Erythroblast (primary cell): ENCODE results near the gene CTH.
"Not testable (repeated sequence)": the region's sequence is repeated elsewhere in the genome, so short reads cannot be mapped to it uniquely, and the experiment has no call there.

Experiments
- DNase-seq, 2 experiments: peaks; one replicate each; lab custom pipeline; 2025; lab: John Stamatoyannopoulos, UW
- GATA1 ChIP-seq: IDR thresholded peaks from 2 replicates; pipeline ENCODE4 v1.6.1; 2011; ENCODE audit warnings: low read depth, mild to moderate bottlenecking, control low read depth, low read length, moderate library complexity
- POLR2A ChIP-seq: IDR thresholded peaks from 2 replicates; pipeline ENCODE4 v1.6.1; 2011; ENCODE audit warnings: mild to moderate bottlenecking, low read length

Gene CTH

DNA sequence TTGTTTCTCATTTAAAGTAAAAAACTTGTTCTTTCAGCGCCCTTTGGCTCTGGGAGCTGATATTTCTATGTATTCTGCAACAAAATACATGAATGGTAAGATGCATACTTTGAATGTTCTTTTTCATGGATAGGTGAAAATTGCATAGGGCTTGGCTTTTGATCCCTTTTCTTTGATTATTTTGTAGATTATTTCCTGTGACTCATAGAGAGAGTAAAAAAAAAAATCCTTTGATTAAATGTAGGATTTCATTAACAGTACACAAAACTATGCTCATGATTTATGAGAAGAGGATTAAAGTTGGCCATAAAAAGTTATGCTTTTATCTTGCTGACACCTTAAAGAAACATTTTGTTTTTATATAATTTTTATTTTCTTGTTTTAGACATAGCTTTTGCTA lies 18.7 kb downstream of the CTH start:
- DNase-seq, result no peak
- TF ChIP-seq GATA1 (no peak), POLR2A (no peak)

DNA sequence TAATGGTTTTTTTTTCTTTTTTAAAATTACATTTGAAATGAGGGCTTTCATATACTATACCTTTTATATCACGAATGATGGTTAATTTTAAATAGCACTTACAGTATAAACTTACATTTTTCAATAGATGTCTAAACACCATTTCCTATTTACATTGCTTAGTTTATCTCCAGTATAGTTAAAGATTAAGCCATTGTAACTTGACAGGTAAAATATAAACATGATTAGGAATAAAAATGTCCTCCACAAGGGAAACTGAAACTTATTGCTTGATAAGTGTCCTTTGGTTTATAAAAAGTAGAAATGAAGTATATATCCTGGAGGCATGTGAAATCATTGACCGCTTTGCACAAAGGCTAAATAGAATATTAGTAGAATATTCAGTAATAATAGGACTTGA lies 20.2 kb downstream of the CTH start:
- DNase-seq, result no peak
- TF ChIP-seq POLR2A (no peak), GATA1 (no peak)

DNA sequence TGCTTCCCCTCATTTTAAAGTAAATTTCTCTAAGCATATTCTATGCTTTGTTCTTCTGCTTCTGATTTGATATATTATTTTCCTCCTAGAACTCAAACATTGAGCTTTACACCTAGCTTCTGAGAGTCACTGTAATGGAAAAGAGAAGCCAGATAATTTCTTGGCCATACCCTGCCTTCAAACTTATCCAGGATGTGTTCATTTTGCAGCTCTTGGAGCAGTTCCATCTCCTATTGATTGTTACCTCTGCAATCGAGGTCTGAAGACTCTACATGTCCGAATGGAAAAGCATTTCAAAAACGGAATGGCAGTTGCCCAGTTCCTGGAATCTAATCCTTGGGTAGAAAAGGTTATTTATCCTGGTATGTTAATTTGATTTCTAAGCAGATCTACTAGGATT lies 20.8 kb downstream of the CTH start:
- no peak for DNase-seq

DNA sequence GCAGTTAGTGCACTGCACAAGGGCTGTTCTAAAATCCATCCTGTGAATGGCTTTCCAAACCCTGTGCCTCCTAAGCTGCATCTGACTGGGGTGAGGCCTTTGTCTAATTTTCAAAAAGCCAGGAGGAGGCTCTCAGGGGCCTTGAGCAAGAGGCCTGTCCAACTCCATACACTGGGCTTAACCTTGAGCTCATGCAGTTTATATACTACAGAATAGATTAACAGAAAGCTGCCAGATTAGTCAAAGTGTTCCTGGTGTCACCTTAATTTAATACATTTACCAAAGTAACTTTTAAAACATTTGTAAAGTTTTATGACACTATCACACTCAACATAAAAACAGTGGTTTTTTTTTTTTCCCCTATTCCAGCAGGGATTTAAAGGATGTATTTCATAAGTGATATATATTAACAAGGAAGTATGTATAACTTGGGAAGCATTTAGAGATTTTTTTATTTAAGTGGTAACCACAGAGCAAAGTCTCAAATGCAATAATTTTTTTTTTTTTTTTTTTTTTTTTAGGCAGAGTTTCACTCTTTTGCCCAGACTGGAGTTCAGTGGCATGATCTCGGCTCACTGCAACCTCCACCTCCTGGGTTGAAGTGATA lies 23.3 kb downstream of the CTH start:
- no peak for TF ChIP-seq POLR2A
- TF ChIP-seq GATA1, result no peak
- DNase-seq, result no peak

More for the DNA sequence above, 20.8 kb downstream of the CTH start:
- TF ChIP-seq GATA1, result no peak
- TF ChIP-seq POLR2A, result no peak

DNA sequence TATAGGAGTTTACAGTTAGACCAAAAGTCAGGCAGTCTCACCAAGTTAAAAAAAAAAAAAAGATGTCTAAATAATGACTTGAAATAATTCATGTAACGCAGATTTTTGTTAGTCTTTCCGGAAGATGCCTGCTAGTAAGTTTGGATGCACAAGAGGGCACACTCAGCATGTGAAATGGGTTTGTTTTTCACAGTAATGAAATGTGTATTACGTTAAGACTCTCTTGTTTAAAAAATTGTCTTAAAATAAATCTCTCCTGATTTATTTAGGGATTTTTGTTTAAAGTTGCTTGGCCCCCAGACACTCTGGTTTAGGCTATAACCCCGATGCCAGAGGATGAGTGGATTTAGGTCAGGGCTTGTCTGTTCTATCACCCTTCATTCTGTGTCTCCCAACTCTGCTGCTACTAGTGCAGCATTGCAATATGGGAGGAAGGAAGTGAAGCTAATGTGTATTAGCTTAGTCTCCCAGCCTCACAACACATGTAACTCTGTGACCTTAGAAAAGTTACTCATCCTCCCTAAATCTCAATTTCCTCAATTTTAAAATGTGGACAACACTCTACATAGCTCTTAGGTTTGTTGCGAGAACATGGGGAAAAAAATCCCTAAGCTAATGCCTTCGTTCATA lies 25.7 kb downstream of the CTH start:
- peak in 1 of 2 experiments; percentile 11 for DNase-seq
- TF ChIP-seq POLR2A (no peak), GATA1 (no peak)

DNA sequence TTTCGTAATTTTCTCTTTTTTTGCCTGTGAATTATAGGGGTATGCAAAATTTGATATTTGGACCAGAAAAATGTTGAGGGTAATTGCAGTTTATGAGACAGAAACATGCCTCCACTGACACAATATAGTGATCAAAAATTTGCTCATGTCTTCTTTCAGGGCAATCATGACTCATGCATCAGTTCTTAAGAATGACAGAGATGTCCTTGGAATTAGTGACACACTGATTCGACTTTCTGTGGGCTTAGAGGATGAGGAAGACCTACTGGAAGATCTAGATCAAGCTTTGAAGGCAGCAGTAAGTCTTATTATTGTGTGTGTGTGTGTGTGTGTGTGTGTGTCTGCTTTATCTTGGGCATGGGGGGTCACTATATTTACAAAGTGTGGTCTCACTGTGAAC lies 27.5 kb downstream of the CTH start:
- DNase-seq, result peak in 1 of 2 experiments; percentile 15
- TF ChIP-seq GATA1 (no peak), POLR2A (no peak)

DNA sequence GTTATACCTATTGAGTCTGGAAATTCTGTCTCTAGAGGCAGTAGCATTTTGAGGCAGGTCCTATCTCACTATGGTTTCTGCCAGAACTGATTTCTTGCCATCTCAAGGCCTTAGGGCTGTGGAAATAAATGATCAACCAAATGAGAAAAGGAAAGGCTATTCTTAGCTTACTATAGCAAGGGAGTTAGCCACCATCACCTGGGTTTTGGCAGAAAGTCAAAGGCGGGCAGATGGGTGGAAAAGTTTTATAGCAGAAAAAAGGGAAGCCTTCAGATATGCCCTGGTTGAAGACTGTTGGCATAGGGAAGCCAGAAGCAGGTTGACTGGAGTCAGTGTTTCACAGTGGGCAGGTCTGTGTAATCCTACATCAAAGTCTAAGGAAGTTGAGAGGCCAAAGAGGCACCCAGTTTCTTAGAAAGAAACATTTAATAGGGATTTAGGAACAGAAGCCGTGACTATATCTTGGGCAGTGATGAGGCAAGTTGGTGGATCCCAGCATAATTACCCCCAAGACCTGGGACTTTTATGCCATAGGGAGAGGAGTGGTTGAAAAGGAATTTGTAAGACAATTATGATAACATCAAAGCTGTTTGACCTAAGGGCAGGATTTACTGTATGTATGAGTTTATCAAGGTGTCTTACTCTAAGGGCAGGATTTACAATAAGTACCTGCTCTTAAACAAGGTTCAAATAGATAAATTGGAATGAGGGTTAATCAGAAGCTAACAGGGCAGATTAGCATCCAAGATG lies 29.7 kb downstream of the CTH start:
- TF ChIP-seq GATA1 (no peak), POLR2A (no peak)
- no peak for DNase-seq

DNA sequence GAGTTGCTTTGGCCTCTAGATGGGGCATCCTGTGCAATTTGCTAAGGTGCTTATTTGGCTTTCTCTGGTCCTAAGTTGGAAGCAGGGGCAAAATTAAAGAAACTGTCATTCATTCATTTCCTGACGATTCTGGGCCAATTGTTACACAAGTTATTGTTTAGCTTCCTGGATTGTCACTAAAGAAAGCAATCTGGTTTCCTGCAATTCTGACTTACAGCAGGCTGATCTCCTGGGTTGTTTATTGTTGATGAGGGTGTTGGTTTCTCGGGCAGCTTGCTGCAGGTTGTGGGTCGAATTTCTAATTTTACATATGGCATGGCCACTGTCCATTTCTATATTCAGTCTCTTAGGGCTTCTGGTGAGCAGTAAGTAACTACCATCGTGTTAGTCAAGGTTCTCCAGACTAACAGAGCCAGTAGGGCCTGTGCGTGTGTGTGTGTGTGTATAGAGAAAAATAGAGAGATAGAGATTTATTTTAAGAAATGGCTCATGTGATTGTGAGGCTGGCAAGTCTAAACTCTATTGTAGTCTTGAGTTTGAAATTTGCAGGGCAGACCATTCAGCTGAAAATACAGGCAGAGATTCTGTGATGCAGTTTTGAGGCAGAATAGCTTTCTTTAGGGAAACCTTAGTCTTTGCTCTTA lies 30.4 kb downstream of the CTH start:
- TF ChIP-seq POLR2A (no peak), GATA1 (no peak)
- DNase-seq, result no peak

DNA sequence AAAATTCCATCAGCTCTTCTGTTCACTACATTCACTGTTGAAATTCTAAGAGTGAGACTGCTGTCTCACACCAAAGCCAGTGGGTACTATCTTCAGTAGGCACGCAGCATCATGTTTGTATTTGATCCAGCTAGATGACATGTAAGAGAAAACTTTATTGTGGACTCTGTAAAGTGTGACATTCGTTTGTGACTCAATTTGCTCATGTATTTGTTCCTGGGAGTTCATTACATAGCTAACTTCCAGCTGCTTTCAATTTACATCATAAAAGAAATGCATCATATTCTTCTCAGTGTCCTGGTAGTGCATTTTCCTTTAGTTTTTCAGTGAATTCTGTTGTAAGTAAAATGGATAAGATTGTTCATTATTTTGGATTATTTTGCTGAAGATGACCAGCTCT lies 31.4 kb downstream of the CTH start:
- TF ChIP-seq POLR2A (no peak), GATA1 (no peak)
- DNase-seq, result no peak

DNA sequence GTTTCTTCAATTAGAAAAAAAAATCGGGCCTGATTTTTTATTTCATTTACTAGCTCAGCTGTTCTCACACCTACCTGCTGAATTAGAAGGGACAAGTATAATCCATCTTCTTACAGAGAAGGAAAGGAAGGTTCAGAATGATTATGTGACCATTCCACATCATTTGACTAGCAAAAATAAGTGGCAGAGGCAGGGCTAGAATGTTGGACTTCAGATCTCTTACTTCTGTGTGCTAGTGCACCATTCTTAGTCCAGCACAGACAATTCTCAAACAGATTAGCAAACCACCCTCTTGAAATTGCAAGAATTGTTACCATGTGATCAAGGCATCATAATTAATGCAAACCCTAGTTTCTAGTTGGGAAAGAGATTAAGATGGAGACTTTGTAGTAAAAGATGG lies 32.7 kb downstream of the CTH start:
- TF ChIP-seq POLR2A (no peak), GATA1 (no peak)
- DNase-seq, result no peak

DNA sequence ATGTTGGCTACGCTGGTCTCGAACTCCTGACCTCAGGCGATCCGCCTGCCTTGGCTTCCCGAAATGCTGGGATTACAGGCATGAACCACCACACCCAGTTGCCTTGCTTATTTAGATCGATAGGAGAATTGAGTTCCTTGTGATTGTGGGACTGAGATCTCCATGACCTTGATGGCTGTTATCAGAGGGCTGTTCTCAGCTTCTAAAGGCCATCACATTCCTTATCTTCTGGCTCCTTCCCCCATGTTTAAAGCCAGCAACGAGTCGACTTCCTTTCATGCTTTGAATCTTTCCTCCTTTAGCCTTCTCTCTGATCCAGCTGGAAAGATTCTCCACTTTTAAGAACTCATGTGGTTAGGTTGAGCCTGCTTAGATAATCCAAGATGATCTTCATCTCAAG lies 38.0 kb downstream of the CTH start:
- TF ChIP-seq GATA1 (no peak), POLR2A (no peak)

DNA sequence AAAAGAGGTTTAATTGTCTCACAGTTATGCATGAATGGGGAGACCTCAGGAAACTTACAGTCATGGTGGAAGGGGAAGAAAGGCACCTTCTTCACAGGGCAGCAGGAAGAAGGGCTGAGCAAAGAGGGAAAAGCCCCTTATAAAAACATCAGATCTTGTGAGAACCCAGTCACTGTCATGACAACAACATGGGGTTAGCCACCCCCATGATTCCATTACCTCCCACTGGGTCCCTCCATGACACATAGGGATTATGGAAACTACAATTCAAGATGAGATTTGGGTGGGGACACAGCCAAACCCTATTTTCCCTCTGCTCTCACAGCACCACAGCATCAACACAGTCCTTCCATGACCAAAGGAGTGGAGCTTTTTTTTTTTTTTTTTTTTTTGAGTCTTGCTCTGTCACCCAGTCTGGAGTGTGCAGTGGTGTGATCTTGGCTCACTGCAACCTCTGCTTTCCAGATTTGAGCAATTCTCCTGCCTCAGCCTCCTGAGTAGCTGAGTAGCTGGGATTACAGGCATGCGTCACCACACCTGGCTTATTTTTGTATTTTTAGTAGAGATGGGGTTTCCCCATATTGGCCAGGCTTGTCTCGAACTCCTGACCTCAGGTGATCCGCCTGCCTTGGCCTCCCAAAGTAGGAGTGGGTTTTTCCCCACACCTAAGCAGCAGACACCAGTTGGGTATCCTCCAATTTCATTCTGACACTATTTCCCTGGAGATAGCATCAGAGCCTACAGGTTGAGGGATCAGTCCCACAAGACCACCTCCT lies 41.3 kb downstream of the CTH start:
- DNase-seq, result not testable (repeated sequence)

More for the DNA sequence above, 38.0 kb downstream of the CTH start:
- no peak for DNase-seq

DNA sequence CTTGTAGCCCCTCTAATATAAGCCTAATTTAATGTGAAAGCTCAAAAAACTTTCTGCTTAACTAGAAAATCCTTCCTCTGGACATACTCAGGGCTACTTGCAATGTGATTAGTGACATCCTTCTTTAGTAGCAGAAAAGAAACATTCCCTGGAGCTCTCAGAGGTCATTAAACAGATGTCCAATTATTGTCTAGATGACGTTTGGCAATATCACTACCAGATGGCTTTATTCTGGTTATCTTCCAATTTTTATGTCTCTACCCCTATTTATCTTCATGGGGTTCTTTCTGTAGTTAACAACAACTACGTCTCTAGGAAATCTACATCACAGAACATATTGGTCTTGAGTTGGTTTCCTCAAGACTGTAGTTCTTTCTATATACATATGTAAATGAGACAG lies 44.2 kb downstream of the CTH start:
- TF ChIP-seq POLR2A (no peak), GATA1 (no peak)
- no peak for DNase-seq
